ENCODE results near the gene NXPE4. TPM values are rescaled to one million over a fixed set of nuclear protein-coding genes. Genes with fewer than 3 reads are reported as not detected.

Gene NXPE4
- total RNA-seq, 1 experiment from 2014 or later = not detected

GRCh38 chr11:114566276-114566675, 29.3 kb downstream of the NXPE4 start:
- no peak overlapping the region for H2AK5ac ChIP-seq (ENCODE audit: insufficient read length, low read length)
- no peak overlapping the region for H2BK120ac ChIP-seq (ENCODE audit: low read depth, low read length, poor library complexity, severe bottlenecking)
- H4K20me1 ChIP-seq (ENCODE audit: control insufficient read depth, insufficient read depth, insufficient read length) = no peaks in the 10 kb centered on the region
- no peak overlapping the region for H2BK15ac ChIP-seq (ENCODE audit: low read depth, low read length)
- no peak overlapping the region for H2BK20ac ChIP-seq (ENCODE audit: low read depth, low read length, poor library complexity, severe bottlenecking)
- H3K9me3 Mint-ChIP-seq = peaks cover 4 to 5% of the 10 kb centered on the region in 2 experiments; a peak in 3 of 5 replicates
- H3K27me3 Mint-ChIP-seq (ENCODE audit: low read depth) = no peaks in the 10 kb centered on the region
- peaks cover 0 to 2% (median 2%) of the 10 kb centered on the region in 3 experiments; a peak in 2 of 7 replicates for H3K36me3 Mint-ChIP-seq (ENCODE audit: insufficient read depth in 1 of 3, low read depth in 3 of 3)
- H4K8ac ChIP-seq (replicated peaks; ENCODE audit: insufficient read length, low read depth, low read length) = no peak overlapping the region
- H2AFZ ChIP-seq (ENCODE audit: low read length) = no peak overlapping the region
- H3K79me2 ChIP-seq (ENCODE audit: insufficient read depth, low read length) = no peaks in the 10 kb centered on the region
- H3K4me3 Mint-ChIP-seq = no peak overlapping the region; a peak in 1 of 5 replicates
- DNase-seq = no peak
- H3K4me1 ChIP-seq (ENCODE audit: insufficient read depth, low read length) = peaks cover 4% of the 10 kb centered on the region
- H3K4me2 ChIP-seq (ENCODE audit: insufficient read depth, insufficient read length, low read length) = no peak overlapping the region
- H3K23ac ChIP-seq (ENCODE audit: insufficient read length, low read depth, low read length) = no peak overlapping the region
- no peak overlapping the region for H3K4ac ChIP-seq (ENCODE audit: low read depth, low read length)
- H3K9me3 ChIP-seq (ENCODE audit: control insufficient read depth, low read depth, low read length) = no peaks in the 10 kb centered on the region
- no peak overlapping the region for H3K14ac ChIP-seq (ENCODE audit: insufficient read depth, low read length)
- H3K18ac ChIP-seq (ENCODE audit: insufficient read length, low read depth, low read length) = no peak overlapping the region
- no peak overlapping the region for H3T11ph ChIP-seq (ENCODE audit: low read length)
- H2BK12ac ChIP-seq (ENCODE audit: insufficient read length, low read depth, low read length) = no peak overlapping the region
- H3K27ac ChIP-seq (ENCODE audit: insufficient read length, low read depth, low read length) = no peak overlapping the region
- no CpG with 5 or more reads among the region's 2 CpGs for WGBS (ENCODE audit: extremely low coverage, insufficient read length, low lambda C conversion rate)
- H3K79me1 ChIP-seq (ENCODE audit: insufficient read depth, low read depth, low read length, poor library complexity, severe bottlenecking) = no peaks in the 10 kb centered on the region
- peaks cover 37% of the 10 kb centered on the region in 2 experiments for H3K4me1 Mint-ChIP-seq
- H3K56ac ChIP-seq (ENCODE audit: insufficient read length, low read depth, low read length) = no peak overlapping the region
- no peaks in the 10 kb centered on the region for H3K27me3 ChIP-seq (ENCODE audit: insufficient read depth, low read length)
- peak overlapping the region in 2 of 3 experiments; percentile 86 to 98; a peak in 4 of 7 replicates for H3K27ac Mint-ChIP-seq
- no peak overlapping the region for H4K5ac ChIP-seq (ENCODE audit: insufficient read length, low read depth, low read length)
- TF ChIP-seq, protein P1, sequence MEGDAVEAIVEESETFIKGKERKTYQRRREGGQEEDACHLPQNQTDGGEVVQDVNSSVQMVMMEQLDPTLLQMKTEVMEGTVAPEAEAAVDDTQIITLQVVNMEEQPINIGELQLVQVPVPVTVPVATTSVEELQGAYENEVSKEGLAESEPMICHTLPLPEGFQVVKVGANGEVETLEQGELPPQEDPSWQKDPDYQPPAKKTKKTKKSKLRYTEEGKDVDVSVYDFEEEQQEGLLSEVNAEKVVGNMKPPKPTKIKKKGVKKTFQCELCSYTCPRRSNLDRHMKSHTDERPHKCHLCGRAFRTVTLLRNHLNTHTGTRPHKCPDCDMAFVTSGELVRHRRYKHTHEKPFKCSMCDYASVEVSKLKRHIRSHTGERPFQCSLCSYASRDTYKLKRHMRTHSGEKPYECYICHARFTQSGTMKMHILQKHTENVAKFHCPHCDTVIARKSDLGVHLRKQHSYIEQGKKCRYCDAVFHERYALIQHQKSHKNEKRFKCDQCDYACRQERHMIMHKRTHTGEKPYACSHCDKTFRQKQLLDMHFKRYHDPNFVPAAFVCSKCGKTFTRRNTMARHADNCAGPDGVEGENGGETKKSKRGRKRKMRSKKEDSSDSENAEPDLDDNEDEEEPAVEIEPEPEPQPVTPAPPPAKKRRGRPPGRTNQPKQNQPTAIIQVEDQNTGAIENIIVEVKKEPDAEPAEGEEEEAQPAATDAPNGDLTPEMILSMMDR (conservative IDR thresholded peaks at IDR 0.05) = no peak
- no peak overlapping the region for H2BK5ac ChIP-seq (ENCODE audit: insufficient read length, low read length)
- H3K23me2 ChIP-seq (ENCODE audit: insufficient read length, low read depth, low read length, poor library complexity, severe bottlenecking) = no peaks in the 10 kb centered on the region
- H4K91ac ChIP-seq (ENCODE audit: insufficient read length, low read depth, low read length) = no peak overlapping the region
- no peak overlapping the region for H3K9ac ChIP-seq (ENCODE audit: extremely low read depth, insufficient read length, low read length)
